OCI-LY3 (cell line): ENCODE data around the gene MAP4K5.

Experiments
- EZH2phosphoT487 ChIP-seq: fragments of 200-600 bp; shearing (Covaris generic); IDR thresholded peaks from 2 replicates; pipeline ENCODE4 v1.6.1; 2018; ENCODE audit warnings: antibody characterized with exemption, mixed run types, low read depth
- TF ChIP-seq, protein P1 (sequence below): fragments of 200-600, 300-600 bp; sonication (generic); IDR thresholded peaks from 2 replicates; pipeline ENCODE4 v1.5.1; 2014; ENCODE audit warnings: antibody characterized with exemption, low read length, low read depth

DNA sequence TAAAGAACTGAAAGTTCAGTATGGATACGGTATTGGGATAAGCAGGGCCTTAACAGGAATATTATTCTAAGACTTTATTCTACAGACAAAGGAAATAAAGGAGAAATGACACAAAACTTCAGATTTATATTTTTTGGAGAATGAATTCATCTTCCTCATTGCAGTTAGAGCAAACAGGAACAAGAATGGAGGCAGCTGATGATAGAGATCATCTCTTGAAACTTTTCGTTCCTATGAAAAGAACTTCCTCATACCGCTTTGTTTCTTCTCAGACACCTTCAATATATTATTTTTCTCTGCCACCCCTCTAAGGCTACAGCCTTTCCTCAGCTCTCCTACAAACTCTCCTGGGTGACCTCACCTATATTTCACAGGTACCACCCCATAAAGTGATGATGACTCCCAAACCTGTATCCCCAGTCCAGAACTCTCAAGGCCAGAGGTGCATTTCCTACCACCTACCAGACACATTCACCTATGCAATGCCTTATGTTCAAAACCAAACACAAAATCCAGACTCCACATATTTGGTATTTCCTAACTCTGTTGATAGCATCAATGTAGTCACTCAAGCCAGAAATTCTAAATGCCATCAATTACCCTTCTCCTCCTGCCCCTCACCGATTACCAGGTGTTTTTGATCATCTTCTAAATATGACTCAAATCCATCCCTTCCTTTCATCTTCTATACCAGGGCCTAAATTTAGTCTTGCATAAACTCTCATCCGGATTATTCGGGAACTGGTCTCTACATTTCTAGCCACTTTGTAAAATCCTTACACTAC is 7.4 kb downstream of the MAP4K5 start:
- TF ChIP-seq, protein P1, sequence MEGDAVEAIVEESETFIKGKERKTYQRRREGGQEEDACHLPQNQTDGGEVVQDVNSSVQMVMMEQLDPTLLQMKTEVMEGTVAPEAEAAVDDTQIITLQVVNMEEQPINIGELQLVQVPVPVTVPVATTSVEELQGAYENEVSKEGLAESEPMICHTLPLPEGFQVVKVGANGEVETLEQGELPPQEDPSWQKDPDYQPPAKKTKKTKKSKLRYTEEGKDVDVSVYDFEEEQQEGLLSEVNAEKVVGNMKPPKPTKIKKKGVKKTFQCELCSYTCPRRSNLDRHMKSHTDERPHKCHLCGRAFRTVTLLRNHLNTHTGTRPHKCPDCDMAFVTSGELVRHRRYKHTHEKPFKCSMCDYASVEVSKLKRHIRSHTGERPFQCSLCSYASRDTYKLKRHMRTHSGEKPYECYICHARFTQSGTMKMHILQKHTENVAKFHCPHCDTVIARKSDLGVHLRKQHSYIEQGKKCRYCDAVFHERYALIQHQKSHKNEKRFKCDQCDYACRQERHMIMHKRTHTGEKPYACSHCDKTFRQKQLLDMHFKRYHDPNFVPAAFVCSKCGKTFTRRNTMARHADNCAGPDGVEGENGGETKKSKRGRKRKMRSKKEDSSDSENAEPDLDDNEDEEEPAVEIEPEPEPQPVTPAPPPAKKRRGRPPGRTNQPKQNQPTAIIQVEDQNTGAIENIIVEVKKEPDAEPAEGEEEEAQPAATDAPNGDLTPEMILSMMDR = no peak
- no peak for TF ChIP-seq EZH2phosphoT487
